ENCODE data around the gene GTPBP2. TPM values are rescaled to one million over a fixed set of nuclear protein-coding genes. Genes with fewer than 3 reads are reported as not detected.

Gene GTPBP2
- total and polyA plus RNA-seq, 2 of the 13 experiments (the other 11 are each of a cell fraction or from before 2014, with no cell fraction given): 26.9 to 88.2 TPM

DNA sequence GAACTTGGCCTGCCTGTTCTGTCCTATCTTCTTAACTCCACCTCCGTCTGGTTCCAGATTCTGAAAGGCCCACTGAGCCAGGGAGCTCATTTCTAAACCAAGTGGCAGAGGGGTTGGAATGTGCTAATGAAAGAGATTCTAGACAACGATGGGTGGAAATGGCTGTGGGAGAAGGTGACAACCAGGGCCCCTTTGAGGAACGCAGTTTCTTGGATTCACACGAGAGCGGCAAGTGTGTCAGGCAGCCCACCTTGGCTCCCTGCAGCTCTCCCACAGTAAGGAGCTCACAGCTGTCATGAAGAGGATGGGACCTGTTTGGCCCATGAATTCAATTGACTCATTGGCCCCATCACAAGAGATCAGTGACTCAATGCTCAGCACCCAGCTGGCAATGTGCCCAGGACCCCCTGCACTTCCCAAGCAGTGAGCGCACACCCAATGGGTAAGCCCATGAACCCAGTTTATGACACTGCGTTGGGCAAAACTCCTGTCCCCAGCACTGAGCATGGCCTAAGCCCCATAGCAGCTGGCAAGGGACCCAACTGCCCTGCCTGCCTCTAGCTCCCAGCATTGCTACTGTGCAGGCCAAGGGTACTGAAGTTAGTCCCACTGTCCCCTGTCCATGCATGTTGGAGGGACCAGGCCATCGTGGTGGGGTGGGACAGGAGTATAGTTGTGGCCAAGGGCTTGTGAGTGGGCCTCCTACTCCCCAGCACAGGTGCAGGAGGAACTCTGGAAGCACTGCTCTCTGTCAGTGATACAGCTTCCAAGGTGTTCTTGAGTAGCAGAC, 42.1 kb upstream of the GTPBP2 start (continued):
- no peak for TF ChIP-seq HMG20B (CRISPR knock-in tag; conservative IDR thresholded peaks at IDR 0.05)
- no peak for TF ChIP-seq SIN3A (IDR thresholded peaks at IDR 0.05; ENCODE audit: borderline replicate concordance, low read depth, low read length)
- no peak for TF ChIP-seq HMG20A (CRISPR knock-in tag; IDR thresholded peaks at IDR 0.05; ENCODE audit: borderline replicate concordance)
- TF ChIP-seq SMYD3 (CRISPR knock-in tag; IDR thresholded peaks at IDR 0.05): no peak
- no peak for TF ChIP-seq KLF13 (CRISPR knock-in tag; IDR thresholded peaks at IDR 0.05)
- TF ChIP-seq ZNF18 (CRISPR knock-in tag; IDR thresholded peaks at IDR 0.05; ENCODE audit: insufficient replicate concordance): no peak
- no peak for TF ChIP-seq SIX1 (CRISPR knock-in tag; IDR thresholded peaks at IDR 0.05; ENCODE audit: borderline replicate concordance)
- TF ChIP-seq NFYB (CRISPR knock-in tag; IDR thresholded peaks at IDR 0.05): no peak
- TF ChIP-seq ZNF660 (CRISPR knock-in tag; IDR thresholded peaks at IDR 0.05; ENCODE audit: borderline replicate concordance, low read depth): no peak
- no peak for TF ChIP-seq HNRNPUL1 (IDR thresholded peaks at IDR 0.05; ENCODE audit: low read depth, low read length)
- TF ChIP-seq ZBTB8A (CRISPR knock-in tag; IDR thresholded peaks at IDR 0.05; ENCODE audit: borderline replicate concordance, low read depth): no peak
- TF ChIP-seq TOPORS (CRISPR knock-in tag; IDR thresholded peaks at IDR 0.05): no peak
- no peak for TF ChIP-seq AKAP8 (CRISPR knock-in tag; IDR thresholded peaks at IDR 0.05)
- TF ChIP-seq UBTF (CRISPR knock-in tag; IDR thresholded peaks at IDR 0.05): no peak
- no peak for TF ChIP-seq DMTF1 (CRISPR knock-in tag; IDR thresholded peaks at IDR 0.05)
- no peak for TF ChIP-seq PATZ1 (CRISPR knock-in tag; IDR thresholded peaks at IDR 0.05)
- 0 out of 2 replicates have a peak, but pooled peaks have one; percentile 87 for TF ChIP-seq NFATC3 (CRISPR knock-in tag; IDR thresholded peaks at IDR 0.05)
- no peak for TF ChIP-seq MAFK (conservative IDR thresholded peaks at IDR 0.05 in 1 of 2, IDR thresholded peaks at IDR 0.05 in 1 of 2; ENCODE audit: low read length in 2 of 2)
- no peak for TF ChIP-seq PHF20 (CRISPR knock-in tag; IDR thresholded peaks at IDR 0.05)
- TF ChIP-seq SOX5 (CRISPR knock-in tag; IDR thresholded peaks at IDR 0.05; ENCODE audit: borderline replicate concordance): no peak
- TF ChIP-seq ZNF143 (CRISPR knock-in tag; IDR thresholded peaks at IDR 0.05): no peak; the same call in 1 of the 2 replicates
